ENCODE results near the gene MYL7.

DNA sequence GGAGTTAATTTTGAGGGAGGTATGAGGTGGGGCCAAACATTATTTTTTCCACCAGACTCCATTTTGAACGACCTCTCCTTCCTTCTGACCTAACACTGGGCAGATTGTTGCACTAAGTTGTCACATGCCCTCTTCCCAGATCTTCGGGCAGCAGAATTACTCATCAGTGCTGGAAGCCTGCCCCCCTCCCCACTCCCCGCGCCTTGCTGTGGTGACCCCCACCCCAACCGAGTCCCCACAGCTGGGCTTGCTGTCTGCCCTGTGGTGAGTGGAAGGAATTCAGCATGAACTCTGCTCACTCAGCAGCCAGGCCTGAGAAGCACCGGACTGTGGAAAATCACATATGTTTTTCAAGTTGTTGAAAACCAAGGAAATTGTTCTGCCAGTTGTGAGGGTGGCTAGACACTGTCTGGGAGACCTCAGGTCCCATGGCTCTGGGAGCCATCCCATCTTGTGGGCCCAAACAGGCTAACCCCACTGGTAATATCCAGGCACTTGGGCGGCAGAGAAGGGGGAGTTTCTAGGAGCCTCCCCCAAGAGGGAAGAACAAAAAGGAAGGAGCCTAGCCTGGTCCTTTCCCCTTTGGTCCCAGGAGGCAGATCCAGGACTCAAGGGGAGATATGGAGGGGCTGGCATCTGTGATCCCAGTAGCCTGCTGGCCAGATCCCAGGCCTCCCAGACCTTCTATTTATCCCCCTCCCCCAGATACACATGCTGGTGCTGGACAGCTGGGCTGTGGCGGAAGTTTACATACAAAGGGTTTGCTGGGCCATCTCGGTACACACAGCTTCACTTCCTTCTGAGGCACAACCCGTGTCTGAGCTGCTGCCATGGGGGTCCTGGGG is 40.5 kb downstream of the MYL7 start:
- TF ChIP-seq POLR2A (conservative IDR thresholded peaks at IDR 0.05) = no peak
- TF ChIP-seq TARDBP (IDR thresholded peaks at IDR 0.05) = no peak
- no peak for TF ChIP-seq DNMT1 (IDR thresholded peaks at IDR 0.05)
- TF ChIP-seq POLR2AphosphoS5 (IDR thresholded peaks at IDR 0.05; ENCODE audit: control insufficient read depth, insufficient read depth, low read depth, low read length) = no peak
- TF ChIP-seq, protein P1, sequence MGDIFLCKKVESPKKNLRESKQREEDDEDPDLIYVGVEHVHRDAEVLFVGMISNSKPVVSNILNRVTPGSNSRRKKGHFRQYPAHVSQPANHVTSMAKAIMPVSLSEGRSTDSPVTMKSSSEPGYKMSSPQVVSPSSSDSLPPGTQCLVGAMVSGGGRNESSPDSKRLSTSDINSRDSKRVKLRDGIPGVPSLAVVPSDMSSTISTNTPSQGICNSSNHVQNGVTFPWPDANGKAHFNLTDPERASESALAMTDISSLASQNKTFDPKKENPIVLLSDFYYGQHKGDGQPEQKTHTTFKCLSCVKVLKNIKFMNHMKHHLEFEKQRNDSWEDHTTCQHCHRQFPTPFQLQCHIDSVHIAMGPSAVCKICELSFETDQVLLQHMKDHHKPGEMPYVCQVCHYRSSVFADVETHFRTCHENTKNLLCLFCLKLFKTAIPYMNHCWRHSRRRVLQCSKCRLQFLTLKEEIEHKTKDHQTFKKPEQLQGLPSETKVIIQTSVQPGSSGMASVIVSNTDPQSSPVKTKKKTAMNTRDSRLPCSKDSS (IDR thresholded peaks at IDR 0.05; ENCODE audit: low read depth, partially characterized antibody) = no peak
- TF ChIP-seq, protein P2, sequence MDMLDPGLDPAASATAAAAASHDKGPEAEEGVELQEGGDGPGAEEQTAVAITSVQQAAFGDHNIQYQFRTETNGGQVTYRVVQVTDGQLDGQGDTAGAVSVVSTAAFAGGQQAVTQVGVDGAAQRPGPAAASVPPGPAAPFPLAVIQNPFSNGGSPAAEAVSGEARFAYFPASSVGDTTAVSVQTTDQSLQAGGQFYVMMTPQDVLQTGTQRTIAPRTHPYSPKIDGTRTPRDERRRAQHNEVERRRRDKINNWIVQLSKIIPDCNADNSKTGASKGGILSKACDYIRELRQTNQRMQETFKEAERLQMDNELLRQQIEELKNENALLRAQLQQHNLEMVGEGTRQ (CRISPR knock-in tag; IDR thresholded peaks at IDR 0.05) = no peak
